ENCODE measurements around the gene WSCD2. TPM values are rescaled to one million over a fixed set of nuclear protein-coding genes. Genes with fewer than 3 reads are reported as not detected.

The WSCD2 gene
- total RNA-seq, 2 donors from 2014 or later = not detected

- H3K9me3 Mint-ChIP-seq = no peaks in the 10 kb centered on the region
- no peak overlapping the region for H3K4me3 Mint-ChIP-seq
- peaks cover 5% of the 10 kb centered on the region for H3K4me1 Mint-ChIP-seq
- no peak for ATAC-seq (replicated peaks)
- H3K36me3 Mint-ChIP-seq (ENCODE audit: low read depth) = no peaks in the 10 kb centered on the region
- H3K27me3 Mint-ChIP-seq = peaks cover 3% of the 10 kb centered on the region
- H3K27ac Mint-ChIP-seq = no peak overlapping the region
Measured at GRCh38 chr12:108296945-108297344, 167.9 kb downstream of the WSCD2 start.

DNA sequence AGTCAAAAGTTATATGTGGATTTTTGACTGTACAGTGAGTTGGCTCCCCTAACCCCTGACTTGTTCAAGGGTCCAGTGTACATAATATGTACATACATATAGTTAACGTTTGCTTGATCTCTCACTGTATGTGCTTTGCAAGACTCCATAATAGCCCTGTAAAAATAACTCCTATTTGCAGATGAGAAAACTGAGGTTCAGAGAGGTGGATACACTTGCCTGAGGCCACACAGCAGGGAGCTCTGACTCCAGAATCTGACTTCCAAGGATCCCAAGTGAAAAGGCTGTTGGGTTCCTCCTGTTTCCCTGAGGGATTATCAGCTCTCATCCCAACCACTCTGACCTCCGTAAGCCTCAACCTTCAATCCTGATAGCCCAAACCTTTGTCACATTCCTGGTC lies 168.3 kb downstream of the WSCD2 start:
- Mint-ChIP-seq H3K27me3 (peaks cover 3% of the 10 kb centered on the region), H3K27ac (peak overlapping the region; percentile 4), H3K4me1 (peaks cover 5% of the 10 kb centered on the region), H3K4me3 (no peak overlapping the region), H3K9me3 (no peaks in the 10 kb centered on the region), H3K36me3 (ENCODE audit: low read depth) (no peaks in the 10 kb centered on the region)
- no peak for ATAC-seq (replicated peaks)

DNA sequence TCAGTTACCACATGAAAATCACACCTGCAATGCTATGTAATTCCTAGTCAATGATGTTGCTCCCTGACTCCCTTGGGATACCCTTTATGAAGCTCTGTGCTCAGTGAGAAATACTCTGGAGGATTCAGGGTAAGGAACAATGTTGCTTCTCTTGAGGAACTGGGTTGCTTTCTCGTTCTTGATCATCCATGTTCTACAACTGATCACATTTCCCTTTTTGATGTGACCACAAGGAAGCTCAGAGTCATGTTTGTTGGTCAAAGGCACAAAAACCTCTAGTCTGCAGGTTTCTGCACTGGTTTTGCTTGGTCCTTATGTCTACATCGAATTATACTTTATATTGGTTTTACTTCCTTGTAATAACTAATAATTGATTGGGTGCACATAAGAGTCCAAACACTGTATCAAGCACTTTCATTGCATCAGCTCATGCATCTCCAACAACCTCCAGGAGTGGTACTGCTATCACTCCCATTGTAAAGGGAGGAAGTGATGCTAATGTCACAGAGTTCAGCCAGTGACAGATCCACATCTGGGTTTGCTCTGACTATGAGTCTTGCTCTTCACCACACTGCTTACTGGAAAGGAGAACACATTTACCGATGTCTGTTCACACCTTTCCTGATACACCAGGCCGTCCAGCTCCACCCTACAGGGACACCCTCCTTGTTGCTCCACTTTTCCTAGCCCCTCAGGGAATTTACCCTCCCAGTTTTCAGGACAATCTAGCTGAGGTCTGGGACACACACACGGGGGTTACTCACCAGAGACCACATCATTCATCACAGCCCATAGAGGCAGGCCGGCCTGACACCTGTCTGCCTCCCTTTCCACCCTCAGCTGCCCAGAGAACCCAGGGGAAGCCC lies 169.0 kb downstream of the WSCD2 start:
- peak overlapping the region; percentile 4 for H3K27ac Mint-ChIP-seq

DNA sequence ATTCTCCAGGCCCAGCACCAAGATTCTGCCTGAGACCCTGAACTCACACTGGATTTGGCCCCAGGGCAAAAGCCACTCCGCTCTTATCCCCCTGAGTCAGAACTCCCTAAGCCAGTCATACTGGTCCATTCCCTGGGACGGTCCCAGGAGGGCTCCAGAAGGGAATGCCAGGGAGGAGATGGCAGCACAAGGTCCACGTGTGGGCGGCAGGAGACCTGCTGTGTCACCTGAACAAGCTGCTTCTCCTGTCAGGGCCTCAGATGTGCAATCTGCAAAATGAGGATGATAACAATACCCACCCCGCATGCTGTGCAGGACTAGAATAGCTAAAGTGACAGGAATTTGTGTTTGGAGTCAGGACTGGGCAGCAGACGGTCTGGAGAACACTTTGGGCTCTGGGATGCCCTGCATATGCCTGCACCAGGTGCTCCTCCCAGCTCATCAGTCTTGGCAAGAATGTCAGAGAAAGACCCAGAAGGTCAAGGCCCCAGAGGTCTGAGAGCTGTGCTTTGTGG lies 169.7 kb downstream of the WSCD2 start:
- peaks cover 3% of the 10 kb centered on the region for H3K27me3 Mint-ChIP-seq
- no peaks in the 10 kb centered on the region for H3K36me3 Mint-ChIP-seq (ENCODE audit: low read depth)
- H3K4me3 Mint-ChIP-seq = no peak overlapping the region
- no peak overlapping the region for H3K27ac Mint-ChIP-seq
- no peaks in the 10 kb centered on the region for H3K9me3 Mint-ChIP-seq
- ATAC-seq (replicated peaks) = no peak
- peaks cover 5% of the 10 kb centered on the region for H3K4me1 Mint-ChIP-seq

More for the DNA sequence above, 169.0 kb downstream of the WSCD2 start:
- Mint-ChIP-seq H3K4me1 (peaks cover 5% of the 10 kb centered on the region), H3K36me3 (ENCODE audit: low read depth) (no peaks in the 10 kb centered on the region), H3K9me3 (no peaks in the 10 kb centered on the region), H3K4me3 (no peak overlapping the region), H3K27me3 (peaks cover 3% of the 10 kb centered on the region)
- peak; percentile 74 for ATAC-seq (replicated peaks)

GRCh38 chr12:108299516-108299915 lies 170.4 kb downstream of the WSCD2 start:
- Mint-ChIP-seq H3K9me3 (no peaks in the 10 kb centered on the region), H3K4me3 (no peak overlapping the region), H3K4me1 (peaks cover 5% of the 10 kb centered on the region), H3K27ac (no peak overlapping the region), H3K36me3 (ENCODE audit: low read depth) (no peaks in the 10 kb centered on the region), H3K27me3 (peaks cover 7% of the 10 kb centered on the region)
- no peak for ATAC-seq (replicated peaks)

Other genes with a start within 250 kb of the WSCD2 start
- gene CMKLR1, start 210.0 kb downstream of the WSCD2 start, total RNA-seq = not detected